ENCODE data around the gene SHMT2. TPM values are rescaled to one million over a fixed set of nuclear protein-coding genes. Genes with fewer than 3 reads are reported as not detected.
A peak's percentile ranks its signal among the peaks of the same experiment; 100 is the strongest.

SHMT2 gene
- total and polyA plus RNA-seq, 2 of the 4 experiments (the other 2 are of a cell fraction) = 266 to 364 TPM

- intact Hi-C loops (cut with micrococcal nuclease) = no loop called here
- Histone ChIP-seq H3K9me3 (ENCODE audit: control insufficient read depth, insufficient read depth, low read length) (no peaks in the 10 kb centered on the region), H3K27ac (ENCODE audit: insufficient read depth, low read length) (no peak overlapping the region; the same call in 1 of the 2 replicates), H3K9ac (ENCODE audit: low read depth, low read length) (peak overlapping the region; percentile 20), H4K20me1 (ENCODE audit: insufficient read depth, low read length) (peaks cover 39% of the 10 kb centered on the region), H3K27me3 (ENCODE audit: control insufficient read depth, insufficient read depth, low read length) (no peaks in the 10 kb centered on the region), H3K79me1 (ENCODE audit: low read depth in 1 of 2, low read length in 2 of 2) (peaks cover 29 to 53% of the 10 kb centered on the region in 2 experiments), H3K4me1 (ENCODE audit: control insufficient read depth, insufficient read depth, low read length) (peaks cover 14% of the 10 kb centered on the region), H3K18ac (ENCODE audit: low read depth, low read length) (no peak overlapping the region), H3K4me2 (ENCODE audit: low read depth, low read length) (no peak overlapping the region), H2BK5ac (ENCODE audit: low read depth, low read length, poor library complexity, severe bottlenecking) (no peak overlapping the region), H2AFZ (replicated peaks; ENCODE audit: low read length, poor library complexity) (no peak overlapping the region), H4K5ac (ENCODE audit: low read depth, low read length) (no peak overlapping the region), H3K4ac (ENCODE audit: low read depth, low read length) (peak overlapping the region; percentile 29; the same call in 1 of the 2 replicates), H2BK20ac (ENCODE audit: low read depth, low read length) (no peak overlapping the region), H4K91ac (ENCODE audit: insufficient read depth, low read depth, low read length) (no peak overlapping the region), H2AK5ac (ENCODE audit: low read depth, low read length) (peak overlapping the region; percentile 98; the same call in 1 of the 2 replicates), H2BK120ac (ENCODE audit: low read depth, low read length) (no peak overlapping the region), H3K14ac (replicated peaks; ENCODE audit: low read depth, low read length) (no peak overlapping the region), H4K8ac (ENCODE audit: low read depth in 2 of 2, low read length in 2 of 2) (no peak overlapping the region), H3K23ac (ENCODE audit: low read depth, low read length) (no peak overlapping the region), H3K9me1 (ENCODE audit: insufficient read depth, low read length) (peaks cover 20% of the 10 kb centered on the region), H2BK15ac (ENCODE audit: low read depth, low read length) (no peak overlapping the region), H3K56ac (ENCODE audit: extremely low read depth, insufficient read depth, low read length) (no peak overlapping the region), H2AK9ac (replicated peaks; ENCODE audit: low read depth, low read length, poor library complexity) (no peak overlapping the region), H3K4me3 (ENCODE audit: insufficient read depth, low read depth, low read length) (no peak overlapping the region), H3K36me3 (ENCODE audit: control insufficient read depth, insufficient read depth, low read length) (peaks cover 45% of the 10 kb centered on the region)
- WGBS, 2 experiments (ENCODE audit: extremely low coverage in 2 of 2, insufficient read length in 1 of 2) = no CpG with 5 or more reads among the region's 19 CpGs
- no peak for TF ChIP-seq SMC3 (IDR thresholded peaks at IDR 0.05; ENCODE audit: low read depth, low read length)
- no peak for TF ChIP-seq BHLHE40 (IDR thresholded peaks at IDR 0.05; ENCODE audit: low read depth, low read length)
- TF ChIP-seq USF2 (IDR thresholded peaks at IDR 0.05; ENCODE audit: low read depth, low read length) = no peak
- TF ChIP-seq NFE2L2 (IDR thresholded peaks at IDR 0.05; ENCODE audit: low read depth, low read length) = no peak
- no peak for TF ChIP-seq ELK1 (IDR thresholded peaks at IDR 0.05; ENCODE audit: borderline replicate concordance, low read depth, low read length)
- no peak for TF ChIP-seq CHD1 (IDR thresholded peaks at IDR 0.05; ENCODE audit: low read depth, low read length)
- TF ChIP-seq CTCF (conservative IDR thresholded peaks at IDR 0.05; ENCODE audit: low read depth, low read length) = no peak
- TF ChIP-seq RCOR1 (IDR thresholded peaks at IDR 0.05; ENCODE audit: insufficient replicate concordance, low read length) = no peak
- TF ChIP-seq RAD21 (IDR thresholded peaks at IDR 0.05; ENCODE audit: low read length) = no peak
- no peak for TF ChIP-seq CEBPB (IDR thresholded peaks at IDR 0.05; ENCODE audit: low read depth, low read length)
- TF ChIP-seq MXI1 (IDR thresholded peaks at IDR 0.05; ENCODE audit: borderline replicate concordance, low read depth, low read length) = no peak
- no peak for TF ChIP-seq POLR2A (IDR thresholded peaks at IDR 0.05; ENCODE audit: low read depth, low read length)
- no peak for TF ChIP-seq RFX5 (IDR thresholded peaks at IDR 0.05; ENCODE audit: low read depth, low read length)
- ChIA-PET CTCF (interaction anchor here (5.3 kb wide), 1 partner anchor 9 kb away, joined by 47 read pairs; no protein-coding TSS in a partner anchor), POLR2A (ENCODE audit: unreplicated experiment) (no interaction called here)
- dilution Hi-C loops (cut with HindIII; ENCODE audit: low sequenced_read_pairs, unreplicated experiment) = no loop called here
- ATAC-seq (ENCODE audit: low read depth) (no peak), DNase-seq (no peak)
- no TSS peak for BruUV-seq (replicated peaks)
- in situ Hi-C loops (cut with MboI; ENCODE audit: low sequenced_read_pairs) = no loop called here
Observed at GRCh38 chr12:57232156-57232756, 2.7 kb downstream of the SHMT2 start.

Measured in IMR-90 (cell line).